Gastroesophageal sphincter (tissue), 4 donors: Measurements from ENCODE around the gene SLC12A1. TPM values are rescaled to one million over a fixed set of nuclear protein-coding genes. Genes with fewer than 3 reads are reported as not detected.

ENCODE experiments used
- ATAC-seq: fragments of 150-250 bp; one replicate; pipeline ENCODE4 v1.9.1; 2016; ENCODE audit warnings: mild to moderate bottlenecking, moderate library complexity
- H3K27ac ChIP-seq, 4 donors: fragments of 200-600 bp; sonication (generic) in 3 of 4; 1 replicate in 3 of 4; 2 replicates in 1 of 4; pipeline ENCODE4 v1.5.1; 2016 to 2019
- H3K27me3 ChIP-seq: fragments of 200-600 bp; sonication (generic); one replicate; pipeline ENCODE4 v1.5.1; 2019
- H3K36me3 ChIP-seq, 2 donors: fragments of 200-600 bp; sonication (generic); one replicate each; pipeline ENCODE4 v1.5.1; 2019; ENCODE audit warnings: control low read depth in 1 of 2
- H3K4me1 ChIP-seq, 3 donors: fragments of 200-600 bp; sonication (generic); 1 replicate in 2 of 3; 2 replicates in 1 of 3; pipeline ENCODE4 v1.5.1; 2016 to 2019; ENCODE audit warnings: control low read depth in 2 of 3
- H3K4me3 ChIP-seq, 2 donors: fragments of 200-600 bp; sonication (generic); one replicate each; pipeline ENCODE4 v1.5.1; 2019; ENCODE audit warnings: mild to moderate bottlenecking in 1 of 2, moderate library complexity in 1 of 2
- H3K9me3 ChIP-seq, 3 donors: fragments of 200-600 bp; sonication (generic); one replicate each; pipeline ENCODE4 v1.5.1; 2017 to 2019; ENCODE audit warnings: control low read depth in 2 of 3
- EP300 ChIP-seq: sonication (generic); formaldehyde crosslinking; IDR thresholded peaks from one replicate; pipeline ENCODE4 v1.6.1; 2017; ENCODE audit warnings: antibody characterized with exemption, mild to moderate bottlenecking
- POLR2A ChIP-seq, 2 donors: fragments of 450-650 bp; IDR thresholded peaks; one replicate each; pipeline ENCODE4 v1.6.1; 2017; ENCODE audit warnings: antibody characterized with exemption in 2 of 2, mild to moderate bottlenecking in 2 of 2, moderate library complexity in 1 of 2
- POLR2AphosphoS5 ChIP-seq: sonication (generic); formaldehyde crosslinking; IDR thresholded peaks from one replicate; pipeline ENCODE4 v1.6.1; 2017; ENCODE audit warnings: antibody characterized with exemption
- WGBS, 2 donors: methylation state at CpG; one replicate each; pipeline ENCODE4 v1.1.5; 2018; ENCODE audit warnings: low coverage in 1 of 2; 5-methylcytosine and 5-hydroxymethylcytosine counted together
- total RNA-seq, 4 donors: library from RNA; depleted of rRNA; stranded (reverse); fragments of >200 nt; gene quantifications; one replicate each; pipeline ENCODE4 v1.1.0, GENCODE V29; 2016
- TF ChIP-seq, protein P1 (sequence below), 4 experiments: fragments of 200-600 bp in 2 of 4; fragments of 450-650 bp in 2 of 4; sonication (generic) in 1 of 4; IDR thresholded peaks; one replicate each; pipeline ENCODE4 v1.5.1; 2017 to 2019; ENCODE audit warnings: antibody characterized with exemption in 4 of 4, mild to moderate bottlenecking in 2 of 4, moderate library complexity in 2 of 4

The SLC12A1 gene
- total RNA-seq, 4 donors from 2014 or later = not detected

GRCh38 chr15:48267766-48268165 is 61.7 kb downstream of the SLC12A1 start:
- Histone ChIP-seq H3K27me3 (peaks cover 5% of the 10 kb centered on the region), H3K27ac (no peak overlapping the region), H3K4me3 (no peak overlapping the region), H3K9me3 (no peaks in the 10 kb centered on the region), H3K4me1 (no peaks in the 10 kb centered on the region), H3K36me3 (no peaks in the 10 kb centered on the region)
- WGBS, 2 donors = 81 to 100% methylated on average over 3 of the region's 3 CpGs
- no peak for ATAC-seq
- TF ChIP-seq POLR2AphosphoS5 (no peak), EP300 (no peak)
- TF ChIP-seq, protein P1, sequence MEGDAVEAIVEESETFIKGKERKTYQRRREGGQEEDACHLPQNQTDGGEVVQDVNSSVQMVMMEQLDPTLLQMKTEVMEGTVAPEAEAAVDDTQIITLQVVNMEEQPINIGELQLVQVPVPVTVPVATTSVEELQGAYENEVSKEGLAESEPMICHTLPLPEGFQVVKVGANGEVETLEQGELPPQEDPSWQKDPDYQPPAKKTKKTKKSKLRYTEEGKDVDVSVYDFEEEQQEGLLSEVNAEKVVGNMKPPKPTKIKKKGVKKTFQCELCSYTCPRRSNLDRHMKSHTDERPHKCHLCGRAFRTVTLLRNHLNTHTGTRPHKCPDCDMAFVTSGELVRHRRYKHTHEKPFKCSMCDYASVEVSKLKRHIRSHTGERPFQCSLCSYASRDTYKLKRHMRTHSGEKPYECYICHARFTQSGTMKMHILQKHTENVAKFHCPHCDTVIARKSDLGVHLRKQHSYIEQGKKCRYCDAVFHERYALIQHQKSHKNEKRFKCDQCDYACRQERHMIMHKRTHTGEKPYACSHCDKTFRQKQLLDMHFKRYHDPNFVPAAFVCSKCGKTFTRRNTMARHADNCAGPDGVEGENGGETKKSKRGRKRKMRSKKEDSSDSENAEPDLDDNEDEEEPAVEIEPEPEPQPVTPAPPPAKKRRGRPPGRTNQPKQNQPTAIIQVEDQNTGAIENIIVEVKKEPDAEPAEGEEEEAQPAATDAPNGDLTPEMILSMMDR (IDR thresholded peaks at IDR 0.05) = no peak

- no peaks in the 10 kb centered on the region for H3K27me3 ChIP-seq
- TF ChIP-seq, protein P1 (IDR thresholded peaks at IDR 0.05) = no peak
- TF ChIP-seq POLR2AphosphoS5 = no peak
- TF ChIP-seq POLR2A (IDR thresholded peaks at IDR 0.05) = no peak
- TF ChIP-seq EP300 = no peak
- no peaks in the 10 kb centered on the region for H3K9me3 ChIP-seq
- H3K4me1 ChIP-seq = no peaks in the 10 kb centered on the region
- H3K4me3 ChIP-seq = no peak overlapping the region
- no peak for ATAC-seq
- H3K36me3 ChIP-seq = no peaks in the 10 kb centered on the region
- WGBS, 2 donors = 63 to 67% methylated on average over 4 of the region's 4 CpGs
- no peak overlapping the region for H3K27ac ChIP-seq
Observed at GRCh38 chr15:48273049-48273448, 66.9 kb downstream of the SLC12A1 start.

DNA sequence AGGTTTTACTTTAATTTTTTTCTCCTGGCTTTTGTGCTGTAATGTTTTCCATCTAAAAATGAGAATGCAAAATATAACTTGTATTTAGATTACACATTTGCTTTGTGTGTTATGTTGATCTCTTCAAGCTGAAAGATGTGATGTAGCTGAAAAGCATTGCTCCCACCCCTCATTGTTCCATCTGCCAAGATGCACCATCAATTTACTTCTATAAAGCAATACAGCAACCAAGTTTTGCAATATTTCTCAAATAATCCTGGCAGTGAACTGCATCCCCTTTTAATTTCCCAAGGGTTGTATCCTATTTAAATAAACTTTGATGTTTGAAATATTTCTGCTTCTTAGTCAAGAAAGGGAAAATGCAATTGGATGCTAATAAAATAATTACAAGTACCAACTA is 72.6 kb downstream of the SLC12A1 start:
- H3K9me3 ChIP-seq = no peaks in the 10 kb centered on the region
- no peaks in the 10 kb centered on the region for H3K36me3 ChIP-seq
- no peaks in the 10 kb centered on the region for H3K27me3 ChIP-seq
- H3K27ac ChIP-seq = no peak overlapping the region
- ATAC-seq = no peak
- H3K4me3 ChIP-seq = no peak overlapping the region
- no peak for TF ChIP-seq POLR2A (IDR thresholded peaks at IDR 0.05)
- no peak for TF ChIP-seq POLR2AphosphoS5
- TF ChIP-seq, protein P1 (IDR thresholded peaks at IDR 0.05) = no peak
- TF ChIP-seq EP300 = no peak
- peaks cover 0 to 21% (median 0%) of the 10 kb centered on the region in 3 donors for H3K4me1 ChIP-seq

GRCh38 chr15:48279608-48280007 is 73.5 kb downstream of the SLC12A1 start:
- Histone ChIP-seq H3K4me1 (peaks cover 0 to 26% (median 0%) of the 10 kb centered on the region in 3 donors), H3K36me3 (no peaks in the 10 kb centered on the region), H3K27ac (no peak overlapping the region), H3K9me3 (no peaks in the 10 kb centered on the region), H3K27me3 (no peaks in the 10 kb centered on the region), H3K4me3 (no peak overlapping the region)
- WGBS, 2 donors = 64 to 67% methylated on average over 1 of the region's 1 CpG
- ATAC-seq = no peak
- TF ChIP-seq POLR2AphosphoS5 (no peak), EP300 (no peak), POLR2A (IDR thresholded peaks at IDR 0.05) (no peak)
- TF ChIP-seq, protein P1 (IDR thresholded peaks at IDR 0.05) = no peak

- Histone ChIP-seq H3K4me3 (no peak overlapping the region), H3K4me1 (peaks cover 0 to 37% (median 0%) of the 10 kb centered on the region in 3 donors), H3K36me3 (no peaks in the 10 kb centered on the region), H3K9me3 (no peaks in the 10 kb centered on the region), H3K27ac (no peak overlapping the region), H3K27me3 (no peaks in the 10 kb centered on the region)
- TF ChIP-seq EP300 (no peak), POLR2A (IDR thresholded peaks at IDR 0.05) (no peak), POLR2AphosphoS5 (no peak)
- TF ChIP-seq, protein P1 (IDR thresholded peaks at IDR 0.05) = no peak
- WGBS, 2 donors = 55 to 68% methylated on average over 4 of the region's 4 CpGs
- no peak for ATAC-seq
Observed at GRCh38 chr15:48281674-48282073, 75.6 kb downstream of the SLC12A1 start.
